ENCODE data around the gene PTPN23.

PTPN23 gene

DNA sequence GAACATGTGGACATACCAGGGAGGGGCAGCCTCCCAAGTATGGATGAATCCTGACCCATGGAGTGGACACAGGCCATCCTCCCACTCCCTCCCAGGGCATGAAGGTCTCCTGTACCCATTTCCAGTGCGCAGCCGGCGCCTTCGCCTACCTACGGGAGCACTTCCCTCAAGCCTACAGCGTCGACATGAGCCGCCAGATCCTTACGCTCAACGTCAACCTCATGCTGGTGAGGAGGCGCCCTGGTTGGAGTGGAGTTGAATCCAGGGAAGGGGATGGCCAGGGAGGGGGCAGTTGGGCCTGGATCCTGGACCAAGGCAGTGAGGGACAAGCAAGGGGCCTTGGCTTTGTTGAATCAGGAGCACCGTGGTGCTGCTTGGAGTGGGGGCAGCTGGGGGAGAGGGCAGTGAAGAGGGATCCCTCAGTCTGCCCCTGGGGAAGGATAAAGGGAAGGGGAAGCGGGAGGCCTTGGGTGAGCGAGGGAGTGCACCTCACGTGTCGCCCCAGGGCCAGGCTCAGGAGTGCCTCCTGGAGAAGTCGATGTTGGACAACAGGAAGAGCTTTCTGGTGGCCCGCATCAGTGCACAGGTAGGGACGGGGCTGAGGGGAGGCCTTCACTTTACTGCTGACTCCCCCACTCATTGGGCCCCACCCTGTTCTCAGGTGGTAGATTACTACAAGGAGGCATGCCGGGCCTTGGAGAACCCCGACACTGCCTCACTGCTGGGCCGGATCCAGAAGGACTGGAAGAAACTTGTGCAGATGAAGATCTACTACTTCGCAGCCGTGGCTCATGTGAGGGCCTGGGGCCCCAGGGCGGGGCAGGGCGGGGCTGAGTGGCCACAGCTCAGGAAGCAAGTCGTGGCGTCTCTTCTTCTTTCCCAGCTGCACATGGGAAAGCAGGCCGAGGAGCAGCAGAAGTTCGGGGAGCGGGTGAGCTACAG, 25.3 kb downstream of the PTPN23 start:
- Histone ChIP-seq H3F3A (ENCODE audit: insufficient read depth) (no peaks in the 10 kb centered on the region), H3K9me3 (ENCODE audit: insufficient read depth, low read length) (no peaks in the 10 kb centered on the region), H3K9me2 (replicated peaks; ENCODE audit: insufficient read depth, low read length) (no peaks in the 10 kb centered on the region), H3K27ac (ENCODE audit: low read depth, low read length) (no peak overlapping the region), H3K9ac (ENCODE audit: low read length) (no peak overlapping the region), H3K36me3 (ENCODE audit: low read length) (no peaks in the 10 kb centered on the region), H2AFZ (ENCODE audit: low read depth, low read length, severe bottlenecking) (no peak overlapping the region), H3K79me2 (ENCODE audit: insufficient read depth, low read length) (no peaks in the 10 kb centered on the region), H3K4me2 (ENCODE audit: low read depth, low read length, poor library complexity, severe bottlenecking) (no peak overlapping the region), H3K4me3 (ENCODE audit: insufficient read depth, low read length, poor library complexity, severe bottlenecking) (no peak overlapping the region), H4K20me1 (ENCODE audit: low read depth, low read length) (no peaks in the 10 kb centered on the region), H3K27me3 (ENCODE audit: low read length) (no peaks in the 10 kb centered on the region)
- TF ChIP-seq EZH2phosphoT487 (conservative IDR thresholded peaks at IDR 0.05; ENCODE audit: low read length) = no peak
- TF ChIP-seq, protein P1, sequence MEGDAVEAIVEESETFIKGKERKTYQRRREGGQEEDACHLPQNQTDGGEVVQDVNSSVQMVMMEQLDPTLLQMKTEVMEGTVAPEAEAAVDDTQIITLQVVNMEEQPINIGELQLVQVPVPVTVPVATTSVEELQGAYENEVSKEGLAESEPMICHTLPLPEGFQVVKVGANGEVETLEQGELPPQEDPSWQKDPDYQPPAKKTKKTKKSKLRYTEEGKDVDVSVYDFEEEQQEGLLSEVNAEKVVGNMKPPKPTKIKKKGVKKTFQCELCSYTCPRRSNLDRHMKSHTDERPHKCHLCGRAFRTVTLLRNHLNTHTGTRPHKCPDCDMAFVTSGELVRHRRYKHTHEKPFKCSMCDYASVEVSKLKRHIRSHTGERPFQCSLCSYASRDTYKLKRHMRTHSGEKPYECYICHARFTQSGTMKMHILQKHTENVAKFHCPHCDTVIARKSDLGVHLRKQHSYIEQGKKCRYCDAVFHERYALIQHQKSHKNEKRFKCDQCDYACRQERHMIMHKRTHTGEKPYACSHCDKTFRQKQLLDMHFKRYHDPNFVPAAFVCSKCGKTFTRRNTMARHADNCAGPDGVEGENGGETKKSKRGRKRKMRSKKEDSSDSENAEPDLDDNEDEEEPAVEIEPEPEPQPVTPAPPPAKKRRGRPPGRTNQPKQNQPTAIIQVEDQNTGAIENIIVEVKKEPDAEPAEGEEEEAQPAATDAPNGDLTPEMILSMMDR (IDR thresholded peaks at IDR 0.05; ENCODE audit: insufficient read depth, low read length, poor library complexity, severe bottlenecking) = no peak

- H2AFZ ChIP-seq (ENCODE audit: low read depth, low read length, severe bottlenecking) = no peak overlapping the region
- H3K4me3 ChIP-seq (ENCODE audit: insufficient read depth, low read length, poor library complexity, severe bottlenecking) = no peak overlapping the region
- no peaks in the 10 kb centered on the region for H3K27me3 ChIP-seq (ENCODE audit: low read length)
- no peaks in the 10 kb centered on the region for H3K9me2 ChIP-seq (replicated peaks; ENCODE audit: insufficient read depth, low read length)
- H3K4me2 ChIP-seq (ENCODE audit: low read depth, low read length, poor library complexity, severe bottlenecking) = no peak overlapping the region
- H4K20me1 ChIP-seq (ENCODE audit: low read depth, low read length) = no peaks in the 10 kb centered on the region
- no peaks in the 10 kb centered on the region for H3K9me3 ChIP-seq (ENCODE audit: insufficient read depth, low read length)
- H3K9ac ChIP-seq (ENCODE audit: low read length) = no peak overlapping the region
- TF ChIP-seq, protein P1 (IDR thresholded peaks at IDR 0.05; ENCODE audit: insufficient read depth, low read length, poor library complexity, severe bottlenecking) = no peak
- TF ChIP-seq EZH2phosphoT487 (conservative IDR thresholded peaks at IDR 0.05; ENCODE audit: low read length) = no peak
- H3F3A ChIP-seq (ENCODE audit: insufficient read depth) = no peaks in the 10 kb centered on the region
- no peaks in the 10 kb centered on the region for H3K36me3 ChIP-seq (ENCODE audit: low read length)
- no peaks in the 10 kb centered on the region for H3K79me2 ChIP-seq (ENCODE audit: insufficient read depth, low read length)
- H3K27ac ChIP-seq (ENCODE audit: low read depth, low read length) = no peak overlapping the region
These were observed 25.9 kb downstream of the PTPN23 start for GRCh38 chr3:47406762-47407149.

DNA sequence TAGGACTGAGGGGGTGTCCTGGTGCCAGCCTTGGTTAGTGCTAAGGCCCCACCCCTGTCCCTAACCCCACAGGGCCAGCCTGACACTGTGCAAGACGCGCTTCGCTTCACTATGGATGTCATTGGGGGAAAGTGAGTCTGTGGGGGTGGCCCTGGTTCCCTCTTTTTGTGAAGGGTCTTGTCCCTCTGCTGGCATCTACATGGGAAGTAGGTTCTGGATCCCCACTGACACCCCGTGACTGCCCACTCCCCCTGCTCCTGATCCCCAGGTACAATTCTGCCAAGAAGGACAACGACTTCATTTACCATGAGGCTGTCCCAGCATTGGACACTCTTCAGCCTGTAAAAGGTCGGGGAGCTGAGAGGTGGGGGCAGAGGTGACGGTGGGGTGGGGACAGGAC, 26.4 kb downstream of the PTPN23 start:
- H3K27ac ChIP-seq (ENCODE audit: low read depth, low read length) = no peak overlapping the region
- H3K9me3 ChIP-seq (ENCODE audit: insufficient read depth, low read length) = no peaks in the 10 kb centered on the region
- no peaks in the 10 kb centered on the region for H3F3A ChIP-seq (ENCODE audit: insufficient read depth)
- no peaks in the 10 kb centered on the region for H3K79me2 ChIP-seq (ENCODE audit: insufficient read depth, low read length)
- no peaks in the 10 kb centered on the region for H3K9me2 ChIP-seq (replicated peaks; ENCODE audit: insufficient read depth, low read length)
- H3K4me2 ChIP-seq (ENCODE audit: low read depth, low read length, poor library complexity, severe bottlenecking) = no peak overlapping the region
- no peak overlapping the region for H3K4me3 ChIP-seq (ENCODE audit: insufficient read depth, low read length, poor library complexity, severe bottlenecking)
- H2AFZ ChIP-seq (ENCODE audit: low read depth, low read length, severe bottlenecking) = no peak overlapping the region
- H3K9ac ChIP-seq (ENCODE audit: low read length) = no peak overlapping the region
- no peaks in the 10 kb centered on the region for H3K27me3 ChIP-seq (ENCODE audit: low read length)
- no peaks in the 10 kb centered on the region for H4K20me1 ChIP-seq (ENCODE audit: low read depth, low read length)
- H3K36me3 ChIP-seq (ENCODE audit: low read length) = no peaks in the 10 kb centered on the region
- no peak for TF ChIP-seq EZH2phosphoT487 (conservative IDR thresholded peaks at IDR 0.05; ENCODE audit: low read length)
- TF ChIP-seq, protein P1 (IDR thresholded peaks at IDR 0.05; ENCODE audit: insufficient read depth, low read length, poor library complexity, severe bottlenecking) = no peak
